ENCODE results near the gene TMPRSS7. TPM values are rescaled to one million over a fixed set of nuclear protein-coding genes. Genes with fewer than 3 reads are reported as not detected.

TMPRSS7 gene
- total and polyA plus RNA-seq, 2 of the 8 experiments (the other 6 are each of a cell fraction or from before 2014, with no cell fraction given): not detected

DNA sequence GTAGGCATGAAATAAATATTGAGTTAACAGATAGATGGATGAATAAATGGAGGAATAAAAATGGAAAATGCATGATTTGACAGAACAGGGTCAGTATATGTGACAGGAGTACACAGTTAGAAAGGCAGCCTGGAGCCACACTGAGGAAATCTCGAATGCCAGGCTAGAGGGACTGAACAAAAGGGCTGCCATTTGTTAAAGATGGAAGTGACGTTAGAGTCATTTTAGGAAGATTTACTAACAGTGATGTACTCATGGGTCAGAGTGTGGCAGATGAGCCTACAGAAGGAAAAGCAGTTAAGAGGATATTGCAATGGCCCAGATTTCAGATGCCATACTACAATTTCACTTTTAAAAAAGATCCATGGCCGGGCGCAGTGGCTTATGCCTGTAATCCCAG is 7.4 kb upstream of the TMPRSS7 start (continued):
- TF ChIP-seq, protein P1, sequence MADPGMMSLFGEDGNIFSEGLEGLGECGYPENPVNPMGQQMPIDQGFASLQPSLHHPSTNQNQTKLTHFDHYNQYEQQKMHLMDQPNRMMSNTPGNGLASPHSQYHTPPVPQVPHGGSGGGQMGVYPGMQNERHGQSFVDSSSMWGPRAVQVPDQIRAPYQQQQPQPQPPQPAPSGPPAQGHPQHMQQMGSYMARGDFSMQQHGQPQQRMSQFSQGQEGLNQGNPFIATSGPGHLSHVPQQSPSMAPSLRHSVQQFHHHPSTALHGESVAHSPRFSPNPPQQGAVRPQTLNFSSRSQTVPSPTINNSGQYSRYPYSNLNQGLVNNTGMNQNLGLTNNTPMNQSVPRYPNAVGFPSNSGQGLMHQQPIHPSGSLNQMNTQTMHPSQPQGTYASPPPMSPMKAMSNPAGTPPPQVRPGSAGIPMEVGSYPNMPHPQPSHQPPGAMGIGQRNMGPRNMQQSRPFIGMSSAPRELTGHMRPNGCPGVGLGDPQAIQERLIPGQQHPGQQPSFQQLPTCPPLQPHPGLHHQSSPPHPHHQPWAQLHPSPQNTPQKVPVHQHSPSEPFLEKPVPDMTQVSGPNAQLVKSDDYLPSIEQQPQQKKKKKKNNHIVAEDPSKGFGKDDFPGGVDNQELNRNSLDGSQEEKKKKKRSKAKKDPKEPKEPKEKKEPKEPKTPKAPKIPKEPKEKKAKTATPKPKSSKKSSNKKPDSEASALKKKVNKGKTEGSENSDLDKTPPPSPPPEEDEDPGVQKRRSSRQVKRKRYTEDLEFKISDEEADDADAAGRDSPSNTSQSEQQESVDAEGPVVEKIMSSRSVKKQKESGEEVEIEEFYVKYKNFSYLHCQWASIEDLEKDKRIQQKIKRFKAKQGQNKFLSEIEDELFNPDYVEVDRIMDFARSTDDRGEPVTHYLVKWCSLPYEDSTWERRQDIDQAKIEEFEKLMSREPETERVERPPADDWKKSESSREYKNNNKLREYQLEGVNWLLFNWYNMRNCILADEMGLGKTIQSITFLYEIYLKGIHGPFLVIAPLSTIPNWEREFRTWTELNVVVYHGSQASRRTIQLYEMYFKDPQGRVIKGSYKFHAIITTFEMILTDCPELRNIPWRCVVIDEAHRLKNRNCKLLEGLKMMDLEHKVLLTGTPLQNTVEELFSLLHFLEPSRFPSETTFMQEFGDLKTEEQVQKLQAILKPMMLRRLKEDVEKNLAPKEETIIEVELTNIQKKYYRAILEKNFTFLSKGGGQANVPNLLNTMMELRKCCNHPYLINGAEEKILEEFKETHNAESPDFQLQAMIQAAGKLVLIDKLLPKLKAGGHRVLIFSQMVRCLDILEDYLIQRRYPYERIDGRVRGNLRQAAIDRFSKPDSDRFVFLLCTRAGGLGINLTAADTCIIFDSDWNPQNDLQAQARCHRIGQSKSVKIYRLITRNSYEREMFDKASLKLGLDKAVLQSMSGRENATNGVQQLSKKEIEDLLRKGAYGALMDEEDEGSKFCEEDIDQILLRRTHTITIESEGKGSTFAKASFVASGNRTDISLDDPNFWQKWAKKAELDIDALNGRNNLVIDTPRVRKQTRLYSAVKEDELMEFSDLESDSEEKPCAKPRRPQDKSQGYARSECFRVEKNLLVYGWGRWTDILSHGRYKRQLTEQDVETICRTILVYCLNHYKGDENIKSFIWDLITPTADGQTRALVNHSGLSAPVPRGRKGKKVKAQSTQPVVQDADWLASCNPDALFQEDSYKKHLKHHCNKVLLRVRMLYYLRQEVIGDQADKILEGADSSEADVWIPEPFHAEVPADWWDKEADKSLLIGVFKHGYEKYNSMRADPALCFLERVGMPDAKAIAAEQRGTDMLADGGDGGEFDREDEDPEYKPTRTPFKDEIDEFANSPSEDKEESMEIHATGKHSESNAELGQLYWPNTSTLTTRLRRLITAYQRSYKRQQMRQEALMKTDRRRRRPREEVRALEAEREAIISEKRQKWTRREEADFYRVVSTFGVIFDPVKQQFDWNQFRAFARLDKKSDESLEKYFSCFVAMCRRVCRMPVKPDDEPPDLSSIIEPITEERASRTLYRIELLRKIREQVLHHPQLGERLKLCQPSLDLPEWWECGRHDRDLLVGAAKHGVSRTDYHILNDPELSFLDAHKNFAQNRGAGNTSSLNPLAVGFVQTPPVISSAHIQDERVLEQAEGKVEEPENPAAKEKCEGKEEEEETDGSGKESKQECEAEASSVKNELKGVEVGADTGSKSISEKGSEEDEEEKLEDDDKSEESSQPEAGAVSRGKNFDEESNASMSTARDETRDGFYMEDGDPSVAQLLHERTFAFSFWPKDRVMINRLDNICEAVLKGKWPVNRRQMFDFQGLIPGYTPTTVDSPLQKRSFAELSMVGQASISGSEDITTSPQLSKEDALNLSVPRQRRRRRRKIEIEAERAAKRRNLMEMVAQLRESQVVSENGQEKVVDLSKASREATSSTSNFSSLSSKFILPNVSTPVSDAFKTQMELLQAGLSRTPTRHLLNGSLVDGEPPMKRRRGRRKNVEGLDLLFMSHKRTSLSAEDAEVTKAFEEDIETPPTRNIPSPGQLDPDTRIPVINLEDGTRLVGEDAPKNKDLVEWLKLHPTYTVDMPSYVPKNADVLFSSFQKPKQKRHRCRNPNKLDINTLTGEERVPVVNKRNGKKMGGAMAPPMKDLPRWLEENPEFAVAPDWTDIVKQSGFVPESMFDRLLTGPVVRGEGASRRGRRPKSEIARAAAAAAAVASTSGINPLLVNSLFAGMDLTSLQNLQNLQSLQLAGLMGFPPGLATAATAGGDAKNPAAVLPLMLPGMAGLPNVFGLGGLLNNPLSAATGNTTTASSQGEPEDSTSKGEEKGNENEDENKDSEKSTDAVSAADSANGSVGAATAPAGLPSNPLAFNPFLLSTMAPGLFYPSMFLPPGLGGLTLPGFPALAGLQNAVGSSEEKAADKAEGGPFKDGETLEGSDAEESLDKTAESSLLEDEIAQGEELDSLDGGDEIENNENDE (IDR thresholded peaks at IDR 0.05; ENCODE audit: insufficient replicate concordance, low read length): no peak
- TF ChIP-seq CBX5 (IDR thresholded peaks at IDR 0.05; ENCODE audit: low read depth, low read length) (no peak), TBP (IDR thresholded peaks at IDR 0.05; ENCODE audit: low read depth, low read length) (no peak), SAP30 (IDR thresholded peaks at IDR 0.05; ENCODE audit: insufficient read depth, insufficient replicate concordance, low read length) (no peak), RAD21 (IDR thresholded peaks at IDR 0.05 in 1 of 2, conservative IDR thresholded peaks at IDR 0.05 in 1 of 2; ENCODE audit: low read depth in 2 of 2, low read length in 2 of 2) (no peak), YY1 (IDR thresholded peaks at IDR 0.05; ENCODE audit: low read depth, low read length) (no peak), POU5F1 (IDR thresholded peaks at IDR 0.05; ENCODE audit: low read depth, low read length) (no peak), SRF (IDR thresholded peaks at IDR 0.05; ENCODE audit: low read depth, low read length) (no peak), GABPA (IDR thresholded peaks at IDR 0.05; ENCODE audit: borderline replicate concordance, insufficient read depth, low read length) (no peak), SP2 (IDR thresholded peaks at IDR 0.05; ENCODE audit: low read length) (no peak), SP4 (IDR thresholded peaks at IDR 0.05; ENCODE audit: low read length) (no peak)
